ENCODE results near the gene TMCO1.

DNA sequence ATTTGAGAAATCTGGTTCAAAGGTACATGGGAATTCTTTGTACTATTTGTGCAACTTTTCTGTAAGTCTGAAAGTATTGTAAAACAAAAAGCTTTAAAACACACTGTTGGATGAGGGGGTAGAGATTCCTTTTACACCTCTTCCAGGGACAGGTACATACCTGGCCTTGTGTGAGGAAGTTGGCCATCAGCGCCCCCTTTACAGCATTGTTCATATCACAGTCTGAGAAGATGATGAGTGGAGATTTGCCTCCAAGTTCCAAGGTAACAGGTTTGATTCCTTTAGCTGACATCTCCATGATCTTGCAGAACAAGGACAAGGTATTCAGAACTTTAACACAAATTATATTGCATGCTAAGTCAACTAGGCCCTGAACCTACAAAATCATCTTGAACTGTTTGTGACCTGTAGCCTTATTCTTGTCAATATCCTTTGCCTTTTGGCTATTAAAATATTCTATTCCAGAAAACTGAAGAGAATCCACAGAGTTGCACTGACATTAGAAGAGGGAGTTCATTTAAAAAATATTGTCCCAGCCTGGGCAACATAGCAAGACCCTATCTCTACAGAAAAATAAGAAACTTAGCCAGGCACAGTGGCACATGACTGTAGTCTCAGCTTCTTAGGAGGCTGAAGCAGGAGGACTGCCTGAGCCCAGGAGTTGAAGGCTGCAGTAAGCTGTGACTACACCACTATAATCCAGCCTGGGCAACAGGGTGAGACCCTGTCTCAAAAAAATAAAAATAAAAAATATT is 89.2 kb downstream of the TMCO1 start:
- TF ChIP-seq, protein P1, sequence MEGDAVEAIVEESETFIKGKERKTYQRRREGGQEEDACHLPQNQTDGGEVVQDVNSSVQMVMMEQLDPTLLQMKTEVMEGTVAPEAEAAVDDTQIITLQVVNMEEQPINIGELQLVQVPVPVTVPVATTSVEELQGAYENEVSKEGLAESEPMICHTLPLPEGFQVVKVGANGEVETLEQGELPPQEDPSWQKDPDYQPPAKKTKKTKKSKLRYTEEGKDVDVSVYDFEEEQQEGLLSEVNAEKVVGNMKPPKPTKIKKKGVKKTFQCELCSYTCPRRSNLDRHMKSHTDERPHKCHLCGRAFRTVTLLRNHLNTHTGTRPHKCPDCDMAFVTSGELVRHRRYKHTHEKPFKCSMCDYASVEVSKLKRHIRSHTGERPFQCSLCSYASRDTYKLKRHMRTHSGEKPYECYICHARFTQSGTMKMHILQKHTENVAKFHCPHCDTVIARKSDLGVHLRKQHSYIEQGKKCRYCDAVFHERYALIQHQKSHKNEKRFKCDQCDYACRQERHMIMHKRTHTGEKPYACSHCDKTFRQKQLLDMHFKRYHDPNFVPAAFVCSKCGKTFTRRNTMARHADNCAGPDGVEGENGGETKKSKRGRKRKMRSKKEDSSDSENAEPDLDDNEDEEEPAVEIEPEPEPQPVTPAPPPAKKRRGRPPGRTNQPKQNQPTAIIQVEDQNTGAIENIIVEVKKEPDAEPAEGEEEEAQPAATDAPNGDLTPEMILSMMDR (conservative IDR thresholded peaks at IDR 0.05): 0 out of 2 replicates have a peak, but pooled peaks have one; percentile 7
- no peak for TF ChIP-seq ZFX (IDR thresholded peaks at IDR 0.05)

Measured in C4-2B (cell line).